LNCaP clone FGC (cell line): Measurements from ENCODE around the gene AGRN.
"Not testable (repeated sequence)": the region's sequence is repeated elsewhere in the genome, so short reads cannot be mapped to it uniquely, and the experiment has no call there.

ENCODE experiments used
- DNase-seq: peaks from one replicate; pipeline ENCODE4 v3.0.0-alpha.2; 2011; ENCODE audit warnings: low read depth
- H3K4me3 ChIP-seq: 2 replicates; pipeline ENCODE4 v1.5.1; 2011; ENCODE audit warnings: mild to moderate bottlenecking, low read depth, low read length, control low read depth
- TF ChIP-seq, protein P1 (sequence below): IDR thresholded peaks from 2 replicates; pipeline ENCODE4 v1.5.1; 2012; ENCODE audit warnings: mild to moderate bottlenecking; ENCODE audit not compliant: control insufficient read depth, insufficient read depth; ENCODE audit errors: extremely low read depth

Gene AGRN

DNA sequence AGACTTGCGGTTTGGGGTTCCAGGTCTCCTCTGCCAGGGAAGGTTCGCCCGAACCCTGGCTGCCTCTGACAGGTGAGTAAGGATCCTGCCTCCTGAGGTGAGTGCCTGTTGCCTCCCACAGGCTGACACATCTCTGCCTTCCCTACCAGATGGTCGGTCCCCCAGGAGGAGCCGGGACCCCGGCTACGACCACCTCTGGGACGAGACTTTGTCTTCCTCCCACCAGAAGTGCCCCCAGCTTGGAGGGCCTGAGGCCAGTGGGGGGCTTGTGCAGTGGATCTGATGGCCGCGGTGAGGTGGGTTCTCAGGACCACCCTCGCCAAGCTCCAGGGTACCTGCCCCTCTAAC is 45.7 kb upstream of the AGRN start:
- no peak overlapping the region for H3K4me3 ChIP-seq
- DNase-seq: no peak
- TF ChIP-seq, protein P1, sequence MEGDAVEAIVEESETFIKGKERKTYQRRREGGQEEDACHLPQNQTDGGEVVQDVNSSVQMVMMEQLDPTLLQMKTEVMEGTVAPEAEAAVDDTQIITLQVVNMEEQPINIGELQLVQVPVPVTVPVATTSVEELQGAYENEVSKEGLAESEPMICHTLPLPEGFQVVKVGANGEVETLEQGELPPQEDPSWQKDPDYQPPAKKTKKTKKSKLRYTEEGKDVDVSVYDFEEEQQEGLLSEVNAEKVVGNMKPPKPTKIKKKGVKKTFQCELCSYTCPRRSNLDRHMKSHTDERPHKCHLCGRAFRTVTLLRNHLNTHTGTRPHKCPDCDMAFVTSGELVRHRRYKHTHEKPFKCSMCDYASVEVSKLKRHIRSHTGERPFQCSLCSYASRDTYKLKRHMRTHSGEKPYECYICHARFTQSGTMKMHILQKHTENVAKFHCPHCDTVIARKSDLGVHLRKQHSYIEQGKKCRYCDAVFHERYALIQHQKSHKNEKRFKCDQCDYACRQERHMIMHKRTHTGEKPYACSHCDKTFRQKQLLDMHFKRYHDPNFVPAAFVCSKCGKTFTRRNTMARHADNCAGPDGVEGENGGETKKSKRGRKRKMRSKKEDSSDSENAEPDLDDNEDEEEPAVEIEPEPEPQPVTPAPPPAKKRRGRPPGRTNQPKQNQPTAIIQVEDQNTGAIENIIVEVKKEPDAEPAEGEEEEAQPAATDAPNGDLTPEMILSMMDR: no peak

DNA sequence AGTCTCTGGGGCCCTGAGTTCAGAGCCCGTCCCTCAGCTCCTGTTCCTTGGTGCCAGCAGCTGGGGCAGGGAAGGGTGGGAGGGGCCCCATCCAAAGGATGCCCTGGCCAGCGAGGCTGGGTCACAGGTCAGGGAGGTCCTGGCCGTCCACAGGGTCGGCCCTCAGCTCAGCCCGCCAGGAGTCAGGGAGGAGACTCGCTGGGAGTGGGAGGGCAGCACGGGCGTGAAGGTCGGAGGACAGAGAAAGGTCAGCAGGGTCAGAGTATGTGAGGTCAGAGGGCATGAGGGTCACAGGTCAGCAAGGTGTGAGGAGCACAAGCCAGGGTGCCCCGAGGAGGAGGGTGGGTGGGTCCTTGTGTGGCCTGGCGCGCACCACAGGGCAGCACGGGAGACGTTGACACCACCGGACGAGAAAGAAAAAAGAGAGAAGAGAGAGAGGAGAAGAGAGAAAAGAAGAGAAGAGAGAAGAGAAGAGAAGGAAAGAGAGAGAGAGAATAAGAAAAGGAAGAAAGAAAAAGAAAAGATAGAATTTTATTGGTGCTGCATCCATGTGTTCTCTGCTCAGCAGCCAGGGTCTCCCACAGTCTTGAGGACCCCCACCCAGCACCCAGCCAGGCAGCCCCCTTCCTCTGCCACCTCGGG is 45.1 kb upstream of the AGRN start:
- TF ChIP-seq, protein P1: no peak
- no peak overlapping the region for H3K4me3 ChIP-seq
- DNase-seq: no peak

DNA sequence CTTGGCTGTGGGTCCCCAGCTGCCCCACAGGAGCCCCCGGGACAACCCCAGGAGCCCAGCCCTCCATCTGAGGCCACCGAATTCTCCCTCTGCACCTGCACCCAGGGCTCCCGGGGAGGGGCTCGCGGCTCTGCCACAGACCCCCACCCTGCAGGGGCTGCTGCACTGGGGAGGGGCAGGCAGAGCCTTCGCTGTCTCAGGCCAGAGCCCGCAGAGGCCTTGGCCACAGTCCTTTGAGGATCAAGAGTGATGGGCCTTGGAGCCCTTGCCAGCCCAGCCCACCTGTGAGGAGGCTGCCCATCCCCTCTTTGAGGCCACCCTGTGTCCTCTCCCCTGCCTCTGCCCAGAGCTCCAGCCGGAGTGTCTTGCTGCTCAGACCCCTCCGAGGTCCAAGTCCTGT is 44.6 kb upstream of the AGRN start:
- TF ChIP-seq, protein P1: no peak
- peak overlapping the region; percentile 55 for H3K4me3 ChIP-seq
- no peak for DNase-seq

DNA sequence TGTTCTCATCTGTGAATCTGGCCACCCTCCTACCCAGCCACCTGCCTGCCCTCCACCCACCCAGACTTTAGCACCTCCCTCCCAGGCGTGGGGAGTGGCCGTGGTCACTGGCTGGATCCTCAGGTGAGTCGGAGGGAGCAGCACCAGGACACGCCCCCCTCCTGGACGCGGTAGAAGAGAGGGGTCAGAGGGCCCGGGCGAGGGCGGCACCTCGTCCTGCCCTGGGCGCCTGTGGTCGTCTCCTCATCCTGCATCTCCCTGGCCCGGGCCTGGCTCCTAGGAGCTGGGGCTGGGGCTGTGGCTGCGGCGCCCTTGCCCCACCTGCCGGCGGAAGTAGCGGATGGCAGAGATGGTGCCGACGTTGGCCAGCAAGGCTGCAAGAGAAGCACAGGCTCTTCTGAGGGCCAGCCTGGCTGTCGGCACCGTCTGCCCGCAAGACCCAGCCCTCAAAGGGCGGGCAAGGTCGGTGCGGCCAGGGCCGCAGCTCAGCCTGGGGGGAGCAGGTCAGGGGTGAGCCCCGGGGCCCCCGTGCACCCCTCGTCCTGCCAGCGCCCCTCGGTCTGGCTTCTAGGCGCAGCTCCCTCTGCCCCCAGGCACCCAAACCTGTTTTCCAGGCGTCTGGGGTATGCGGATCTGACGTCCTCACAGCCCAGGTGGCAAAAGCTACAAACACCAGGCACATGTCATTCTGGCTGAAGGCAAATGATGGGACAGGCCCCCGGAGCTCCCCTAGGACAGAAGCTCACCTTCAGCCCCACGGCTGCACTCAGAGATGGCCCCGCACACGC is 43.8 kb upstream of the AGRN start:
- H3K4me3 ChIP-seq: peak overlapping the region; percentile 55
- TF ChIP-seq, protein P1: peak; percentile 65
- DNase-seq: peak; percentile 45

DNA sequence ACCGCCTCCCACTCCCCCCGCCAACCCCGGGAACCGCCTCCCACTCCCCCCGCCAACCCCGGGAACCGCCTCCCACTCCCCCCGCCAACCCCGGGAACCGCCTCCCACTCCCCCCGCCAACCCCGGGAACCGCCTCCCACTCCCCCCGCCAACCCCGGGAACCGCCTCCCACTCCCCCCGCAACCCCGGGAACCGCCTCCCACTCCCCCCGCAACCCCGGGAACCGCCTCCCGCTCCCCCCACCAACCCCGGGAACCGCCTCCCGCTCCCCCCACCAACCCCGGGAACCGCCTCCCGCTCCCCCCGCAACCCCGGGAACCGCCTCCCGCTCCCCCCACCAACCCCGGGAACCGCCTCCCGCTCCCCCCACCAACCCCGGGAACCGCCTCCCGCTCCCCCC is 43.1 kb upstream of the AGRN start:
- DNase-seq, H3K4me3 ChIP-seq: not testable (repeated sequence)

DNA sequence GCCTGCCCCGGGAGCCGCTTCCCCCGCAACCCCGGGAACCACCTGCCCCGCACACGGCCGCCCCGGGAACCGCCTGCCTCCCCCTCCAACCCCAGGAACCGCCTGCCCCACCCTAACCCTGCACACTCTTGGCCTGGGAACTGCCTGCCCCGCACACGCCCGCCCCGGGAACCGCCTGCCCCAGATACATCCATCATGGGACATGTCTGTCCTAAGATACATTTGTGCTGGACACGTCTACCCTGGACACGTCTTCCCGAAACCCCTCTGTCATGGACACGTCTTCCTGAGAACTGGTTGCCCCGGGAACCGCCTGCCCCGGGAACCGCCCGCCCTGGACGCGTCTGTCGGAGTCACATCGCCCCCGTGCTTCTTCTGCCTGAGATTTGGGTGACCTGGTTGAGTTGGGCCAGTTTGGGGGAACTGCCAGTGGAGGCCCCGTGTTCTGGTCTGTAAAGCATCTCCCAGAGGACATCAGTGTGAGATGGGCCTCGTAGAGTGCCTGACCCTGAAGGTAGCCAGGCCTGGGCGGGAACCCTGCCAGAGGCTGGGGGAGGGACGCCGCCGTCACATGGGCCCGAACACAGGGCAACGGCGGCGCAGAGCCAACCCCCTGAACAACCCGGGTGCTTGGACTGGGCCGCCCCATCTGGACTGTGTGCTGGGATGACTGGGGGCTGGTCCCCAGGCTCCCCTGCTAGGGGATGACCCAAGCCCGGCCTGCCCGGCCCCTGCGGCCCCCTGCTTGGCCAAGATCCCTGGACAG is 41.7 kb upstream of the AGRN start:
- H3K4me3 ChIP-seq: no peak overlapping the region
- no peak for DNase-seq
- TF ChIP-seq, protein P1: no peak
